HCT116 (cell line): ENCODE measurements around the gene OSBPL8. TPM values are rescaled to one million over a fixed set of nuclear protein-coding genes. Genes with fewer than 3 reads are reported as not detected.

Experiments
- ATAC-seq: fragments of 200-7000 bp; cut with Tn5 transposase; 2 replicates; pipeline ENCODE4 v1.9.1; 2020; ENCODE audit warnings: mild to moderate bottlenecking, moderate library complexity
- BruUV-seq: library from RNA; stranded (reverse); fragments of 400-500 nt; replicated peaks from 2 replicates; lab custom pipeline; 2021; lab: Mats Ljungman, UMichigan
- CTCF ChIA-PET: fragments of 300-600 bp; sonication (Branson Sonifier 250); formaldehyde crosslinking; loops from one replicate; lab custom pipeline; 2021; ENCODE audit warnings: antibody characterized with exemption; lab: Charles Lee
- POLR2A ChIA-PET: fragments of 300-600, 350-600 bp; sonication (Branson Sonifier 250); formaldehyde crosslinking; loops from one replicate; lab custom pipeline; 2021; ENCODE audit warnings: antibody characterized with exemption; lab: Charles Lee
- RAD21 ChIA-PET, 2 experiments: fragments of 300-600 bp; sonication (Branson Sonifier 250); formaldehyde crosslinking; loops; one replicate each; lab custom pipeline; 2023; ENCODE audit warnings: low total read pairs in 2 of 2; ENCODE audit not compliant: uncharacterized antibody in 2 of 2, unreplicated experiment in 2 of 2, low non-redundant PET in 1 of 2; lab: Charles Lee
- DNase-seq: peaks from one replicate; pipeline ENCODE4 v3.0.0-alpha.2; 2010; ENCODE audit warnings: low read depth, low spot score
- H2AFZ ChIP-seq: fragments of 200-600 bp; shearing (Covaris generic), sonication (generic); 2 replicates; pipeline ENCODE4 v1.6.1; 2017; ENCODE audit warnings: low read depth, mixed run types, mixed read lengths, antibody characterized with exemption, low read length; ENCODE audit not compliant: poor library complexity, severe bottlenecking
- H3K27ac ChIP-seq: 2 replicates; pipeline ENCODE4 v1.5.1; 2012; ENCODE audit warnings: low read depth, low read length
- H3K27me3 ChIP-seq: fragments of 200-600 bp; sonication (generic); 2 replicates; pipeline ENCODE4 v1.6.1; 2016; ENCODE audit warnings: mixed run types, low read length, mixed read lengths; ENCODE audit not compliant: insufficient read depth
- H3K36me3 ChIP-seq, 2 experiments: fragments of 200-500 bp in 1 of 2; fragments of 200-600 bp in 1 of 2; sonication (Bioruptor generic) in 1 of 2; sonication (generic) in 1 of 2; 2 replicates each; pipeline versions ENCODE4 v1.5.1 to v1.6.1; 2014 to 2016; ENCODE audit warnings: low read length in 2 of 2, inconsistent platforms in 1 of 2, mixed read lengths in 1 of 2, mixed run types in 1 of 2; ENCODE audit not compliant: insufficient read depth in 2 of 2, control insufficient read depth in 1 of 2
- H3K4me1 ChIP-seq, 2 experiments: fragments of 200-600 bp in 1 of 2; sonication (generic) in 1 of 2; 2 replicates each; pipeline versions ENCODE4 v1.5.1 to v1.6.1; 2012 to 2017; ENCODE audit warnings: low read length in 2 of 2, inconsistent platforms in 1 of 2, mild to moderate bottlenecking in 1 of 2, mixed read lengths in 1 of 2, mixed run types in 1 of 2, moderate library complexity in 1 of 2; ENCODE audit not compliant: insufficient read depth in 2 of 2, control insufficient read depth in 1 of 2
- H3K4me2 ChIP-seq: fragments of 200-600 bp; sonication (generic); 2 replicates; pipeline ENCODE4 v1.6.1; 2017; ENCODE audit warnings: mixed run types, low read length, mixed read lengths
- H3K4me3 ChIP-seq, 2 experiments: fragments of 200-600 bp in 1 of 2; sonication (generic) in 1 of 2; replicated peaks in 1 of 2; 2 replicates each; pipeline ENCODE4 v1.5.1; 2011 to 2016; ENCODE audit warnings: low read length in 2 of 2, control low read depth in 1 of 2, low read depth in 1 of 2, mild to moderate bottlenecking in 1 of 2, mixed read lengths in 1 of 2, mixed run types in 1 of 2
- H3K79me2 ChIP-seq: fragments of 200-600 bp; sonication (generic); 2 replicates; pipeline ENCODE4 v1.6.1; 2017; ENCODE audit warnings: mild to moderate bottlenecking, mixed run types, low read length, moderate library complexity, mixed read lengths; ENCODE audit not compliant: insufficient read depth
- H3K9ac ChIP-seq: fragments of 200-600 bp; sonication (generic); 2 replicates; pipeline ENCODE4 v1.6.1; 2016; ENCODE audit warnings: low read length, mixed read lengths
- H3K9me2 ChIP-seq: fragments of 200-600 bp; sonication (generic), shearing (Covaris generic); 2 replicates; pipeline ENCODE4 v1.6.1; 2017; ENCODE audit warnings: mixed run types, mild to moderate bottlenecking, moderate library complexity; ENCODE audit not compliant: insufficient read depth
- H3K9me3 ChIP-seq, 2 experiments: fragments of 200-500 bp in 1 of 2; fragments of 200-600 bp in 1 of 2; sonication (Bioruptor generic) in 1 of 2; sonication (generic) in 1 of 2; 2 replicates each; pipeline ENCODE4 v1.6.1; 2014 to 2017; ENCODE audit warnings: low read length in 2 of 2, mixed read lengths in 2 of 2, inconsistent platforms in 1 of 2, low read depth in 1 of 2, mild to moderate bottlenecking in 1 of 2, mixed run types in 1 of 2, moderate library complexity in 1 of 2; ENCODE audit not compliant: control insufficient read depth in 1 of 2, insufficient read depth in 1 of 2
- H4K20me1 ChIP-seq: fragments of 200-600 bp; sonication (generic), shearing (Covaris generic); 2 replicates; pipeline ENCODE4 v1.6.1; 2017; ENCODE audit warnings: mixed run types, mild to moderate bottlenecking, moderate library complexity; ENCODE audit not compliant: insufficient read depth
- ELF1 ChIP-seq: IDR thresholded peaks from 2 replicates; pipeline ENCODE4 v1.6.1; 2012; ENCODE audit warnings: low read depth, borderline replicate concordance
- JUND ChIP-seq: IDR thresholded peaks from 2 replicates; pipeline ENCODE4 v1.6.1; 2012
- MAX ChIP-seq: IDR thresholded peaks from 2 replicates; pipeline ENCODE4 v1.6.1; 2012
- POLR2A ChIP-seq: IDR thresholded peaks from 2 replicates; pipeline ENCODE4 v1.7.0; 2011; ENCODE audit warnings: borderline replicate concordance; ENCODE audit not compliant: insufficient read depth, insufficient read length; ENCODE audit errors: extremely low read depth
- RAD21 ChIP-seq: IDR thresholded peaks from 2 replicates; pipeline ENCODE4 v1.6.1; 2012; ENCODE audit warnings: low read depth, mild to moderate bottlenecking
- SIN3A ChIP-seq: IDR thresholded peaks from 2 replicates; pipeline ENCODE4 v1.6.1; 2012; ENCODE audit warnings: low read depth
- SP1 ChIP-seq: IDR thresholded peaks from 2 replicates; pipeline ENCODE4 v1.6.1; 2012; ENCODE audit warnings: low read depth
- SRF ChIP-seq: IDR thresholded peaks from 2 replicates; pipeline ENCODE4 v1.6.1; 2012; ENCODE audit warnings: low read depth
- TCF7L2 ChIP-seq: IDR thresholded peaks from 2 replicates; pipeline ENCODE4 v1.7.0; 2011; ENCODE audit warnings: borderline replicate concordance, inconsistent platforms; ENCODE audit not compliant: insufficient read depth, insufficient read length; ENCODE audit errors: extremely low read depth
- ZBTB33 ChIP-seq: IDR thresholded peaks from 2 replicates; pipeline ENCODE4 v1.6.1; 2011; ENCODE audit warnings: mild to moderate bottlenecking, low read length, moderate library complexity; ENCODE audit not compliant: insufficient replicate concordance; ENCODE audit errors: extremely low read depth
- ZNF274 ChIP-seq: fragments of 200-500 bp; sonication (Bioruptor generic); IDR thresholded peaks from 2 replicates; pipeline ENCODE4 v1.6.1; 2014; ENCODE audit warnings: mild to moderate bottlenecking, low read depth, low read length, inconsistent platforms
- intact Hi-C: fragments of 100-400 bp; cut with micrococcal nuclease; formaldehyde crosslinking; loops from 2 replicates; pipeline ENCODE4 v1.10.0; 2022
- total RNA-seq: library from RNA; stranded (reverse); gene quantifications from one replicate; pipeline ENCODE4 v1.2.1, GENCODE V29; 2021; ENCODE audit not compliant: unreplicated experiment

OSBPL8 gene
- total RNA-seq, 1 experiment from 2014 or later = 115 TPM

- TF ChIP-seq ZNF274 (no peak), ZBTB33 (no peak)
These were observed 19.8 kb downstream of the OSBPL8 start (continued) for GRCh38 chr12:76539727-76540126.

- H3K36me3 ChIP-seq = no peaks in the 10 kb centered on the region
- H3K4me1 ChIP-seq = no peaks in the 10 kb centered on the region
- H2AFZ ChIP-seq = no peak overlapping the region
- no peaks in the 10 kb centered on the region for H3K27me3 ChIP-seq
- ChIA-PET POLR2A (no interaction called here), RAD21 (no interaction called here), CTCF (no interaction called here)
- intact Hi-C loops = no loop called here
- H3K9ac ChIP-seq = no peak overlapping the region
- H3K79me2 ChIP-seq = peaks cover 75% of the 10 kb centered on the region
- H3K9me2 ChIP-seq = no peaks in the 10 kb centered on the region
- no peak overlapping the region for H3K4me2 ChIP-seq
- peaks cover 3% of the 10 kb centered on the region; the same call in 1 of the 2 replicates for H4K20me1 ChIP-seq
- DNase-seq (no peak), ATAC-seq (no peak)
- no peak overlapping the region for H3K27ac ChIP-seq
- BruUV-seq = no TSS peak
- TF ChIP-seq SP1 (no peak), ZBTB33 (no peak), MAX (no peak), TCF7L2 (no peak), JUND (no peak), RAD21 (no peak), SIN3A (no peak), ZNF274 (no peak), SRF (no peak), POLR2A (no peak), ELF1 (no peak)
- H3K4me3 ChIP-seq = no peak overlapping the region
- H3K9me3 ChIP-seq = no peaks in the 10 kb centered on the region
These were observed 21.6 kb downstream of the OSBPL8 start for GRCh38 chr12:76537923-76538322.
